GM18520 (cell line): ENCODE measurements around the gene SGPL1.

Experiments
- ATAC-seq: cut with Tn5 transposase; IDR thresholded peaks from one replicate; pipeline ENCODE4 v1.9.1; 2021; ENCODE audit not compliant: unreplicated experiment

The SGPL1 gene

DNA sequence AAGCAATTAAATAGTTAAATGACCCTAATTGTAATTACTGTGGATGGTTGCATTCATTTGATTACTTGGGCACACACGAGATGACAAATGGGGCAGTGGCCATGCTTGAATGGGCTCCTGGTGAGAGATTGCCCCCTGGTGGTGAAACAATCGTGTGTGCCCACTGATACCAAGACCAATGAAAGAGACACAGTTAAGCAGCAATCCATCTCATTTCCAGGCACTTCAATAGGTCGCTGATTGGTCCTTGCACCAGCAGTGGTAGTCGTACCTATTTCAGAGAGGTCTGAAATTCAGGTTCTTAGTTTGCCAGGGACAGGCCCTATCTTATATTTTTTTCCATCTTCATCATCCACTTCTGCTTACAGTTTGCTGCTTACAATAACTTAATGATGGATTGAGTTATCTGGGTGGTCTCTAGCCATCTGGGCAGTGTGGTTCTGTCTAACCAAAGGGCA, 64.4 kb downstream of the SGPL1 start:
- no peak for ATAC-seq

DNA sequence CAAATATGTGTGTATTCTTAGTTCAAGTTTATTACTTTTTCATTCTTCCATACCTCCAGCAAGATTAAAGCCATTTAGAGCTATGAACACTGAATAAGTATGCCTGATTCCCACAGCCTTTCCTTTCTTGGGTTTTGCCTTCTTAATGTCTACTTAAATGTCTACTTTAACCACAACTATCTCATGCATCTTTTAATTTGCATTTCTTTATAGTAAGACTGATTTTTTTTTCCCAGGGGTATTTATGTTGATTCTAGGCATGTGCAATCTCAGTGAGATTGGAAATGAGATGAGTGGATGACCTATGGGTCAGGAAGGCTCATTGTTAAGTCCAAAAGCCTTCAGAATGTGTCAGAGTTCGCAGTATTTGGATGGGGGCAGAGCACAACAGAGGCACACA, 69.0 kb downstream of the SGPL1 start:
- ATAC-seq: no peak

DNA sequence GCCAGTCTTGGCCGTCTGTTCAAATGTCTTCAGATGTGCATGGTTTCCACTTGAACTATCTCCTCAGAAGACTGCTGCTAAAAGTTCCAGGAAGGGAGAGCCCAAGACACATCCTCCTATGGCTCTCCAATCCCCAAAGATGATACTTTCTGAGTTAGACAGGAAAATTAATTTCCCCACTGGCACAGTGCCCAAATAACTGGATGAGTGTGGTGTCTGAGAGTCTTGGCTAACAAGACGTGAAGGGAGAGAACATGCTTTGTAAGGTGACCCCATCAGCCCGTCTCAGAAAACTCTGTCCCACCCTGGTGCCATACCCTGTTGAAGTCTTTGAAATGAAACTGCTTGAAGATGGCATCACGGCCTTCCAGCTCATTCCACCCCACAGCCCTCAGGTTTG, 69.7 kb downstream of the SGPL1 start:
- no peak for ATAC-seq

DNA sequence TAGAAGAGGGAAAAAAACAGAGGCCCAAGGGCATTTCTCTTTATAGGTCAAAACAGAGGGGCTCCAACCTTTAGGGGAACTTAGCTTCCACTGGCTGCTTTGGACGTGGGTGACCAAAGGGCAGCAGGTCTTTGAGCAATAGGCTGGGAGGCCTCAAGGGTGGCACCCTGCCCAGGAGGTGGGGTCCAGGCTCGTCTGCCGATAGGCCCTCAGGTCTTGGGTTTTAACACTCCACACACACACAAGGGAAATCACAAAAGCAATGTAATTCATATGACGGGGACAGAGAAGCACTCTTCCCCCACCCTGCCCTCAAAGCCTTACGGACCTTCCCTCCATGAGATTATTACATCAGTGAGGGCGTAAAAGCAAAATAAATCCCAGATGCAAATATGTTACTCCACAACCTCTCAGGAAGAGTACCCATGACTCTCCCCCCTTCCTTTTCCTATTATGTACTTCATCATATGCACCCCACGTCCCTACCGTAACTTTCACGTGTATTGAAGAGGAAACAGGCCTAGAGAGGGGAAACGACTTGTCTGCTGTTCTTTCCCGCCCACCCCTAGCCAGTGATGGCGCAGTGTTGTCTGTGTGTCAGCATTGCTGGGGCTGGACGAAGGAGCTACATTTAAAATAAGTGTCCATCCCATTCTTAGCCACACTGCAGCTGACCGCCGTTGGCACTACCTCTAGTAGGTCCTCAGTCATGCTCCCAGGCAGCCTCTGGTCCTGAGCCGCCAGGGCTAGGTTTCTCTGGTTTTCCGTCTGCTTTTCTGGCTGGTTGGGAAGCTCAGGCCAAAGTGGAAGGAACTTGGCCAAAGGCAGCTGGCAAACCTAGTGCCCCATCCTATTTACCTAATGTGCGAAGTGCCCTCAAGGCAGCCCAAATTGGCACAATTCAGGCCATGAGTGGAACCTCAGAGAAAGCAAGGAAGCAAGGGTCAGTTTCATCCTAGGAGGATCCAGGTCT, 70.5 kb downstream of the SGPL1 start:
- ATAC-seq: no peak

DNA sequence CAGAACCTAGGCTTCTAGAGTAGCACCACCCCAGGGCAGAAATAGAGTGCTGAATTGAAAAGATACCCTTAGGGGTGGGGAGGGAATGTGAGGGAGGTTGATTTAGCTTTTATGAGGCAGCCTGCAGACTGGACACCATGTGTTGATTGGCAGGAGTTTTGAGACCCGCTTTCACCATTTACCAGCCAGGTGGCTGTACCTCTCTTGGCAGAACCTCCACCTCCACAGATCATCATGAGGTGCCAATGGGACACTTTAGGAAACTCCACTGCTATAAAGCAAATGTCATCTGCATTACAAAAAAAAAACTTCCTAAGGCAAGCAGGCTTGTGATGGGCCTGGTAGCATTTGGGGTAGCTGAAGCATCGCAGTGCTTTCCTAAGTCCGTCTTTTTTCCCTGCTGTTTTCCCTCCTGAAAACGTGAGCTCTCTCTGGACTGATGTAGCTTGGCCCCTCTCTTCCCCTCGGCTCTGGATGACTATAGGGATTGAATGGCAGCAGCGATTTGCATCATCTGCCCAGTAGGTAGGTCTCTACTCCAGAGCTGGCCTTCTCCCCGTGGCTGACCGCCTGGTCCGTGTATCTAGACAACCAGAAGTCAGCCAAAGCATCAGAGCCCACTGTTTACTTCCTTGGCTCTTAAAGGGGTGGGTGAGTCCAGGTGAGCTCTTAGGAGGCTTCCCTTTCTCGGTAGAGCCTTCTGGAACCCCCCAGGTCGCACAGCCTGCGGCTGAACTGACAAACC, 71.3 kb downstream of the SGPL1 start:
- ATAC-seq: no peak

DNA sequence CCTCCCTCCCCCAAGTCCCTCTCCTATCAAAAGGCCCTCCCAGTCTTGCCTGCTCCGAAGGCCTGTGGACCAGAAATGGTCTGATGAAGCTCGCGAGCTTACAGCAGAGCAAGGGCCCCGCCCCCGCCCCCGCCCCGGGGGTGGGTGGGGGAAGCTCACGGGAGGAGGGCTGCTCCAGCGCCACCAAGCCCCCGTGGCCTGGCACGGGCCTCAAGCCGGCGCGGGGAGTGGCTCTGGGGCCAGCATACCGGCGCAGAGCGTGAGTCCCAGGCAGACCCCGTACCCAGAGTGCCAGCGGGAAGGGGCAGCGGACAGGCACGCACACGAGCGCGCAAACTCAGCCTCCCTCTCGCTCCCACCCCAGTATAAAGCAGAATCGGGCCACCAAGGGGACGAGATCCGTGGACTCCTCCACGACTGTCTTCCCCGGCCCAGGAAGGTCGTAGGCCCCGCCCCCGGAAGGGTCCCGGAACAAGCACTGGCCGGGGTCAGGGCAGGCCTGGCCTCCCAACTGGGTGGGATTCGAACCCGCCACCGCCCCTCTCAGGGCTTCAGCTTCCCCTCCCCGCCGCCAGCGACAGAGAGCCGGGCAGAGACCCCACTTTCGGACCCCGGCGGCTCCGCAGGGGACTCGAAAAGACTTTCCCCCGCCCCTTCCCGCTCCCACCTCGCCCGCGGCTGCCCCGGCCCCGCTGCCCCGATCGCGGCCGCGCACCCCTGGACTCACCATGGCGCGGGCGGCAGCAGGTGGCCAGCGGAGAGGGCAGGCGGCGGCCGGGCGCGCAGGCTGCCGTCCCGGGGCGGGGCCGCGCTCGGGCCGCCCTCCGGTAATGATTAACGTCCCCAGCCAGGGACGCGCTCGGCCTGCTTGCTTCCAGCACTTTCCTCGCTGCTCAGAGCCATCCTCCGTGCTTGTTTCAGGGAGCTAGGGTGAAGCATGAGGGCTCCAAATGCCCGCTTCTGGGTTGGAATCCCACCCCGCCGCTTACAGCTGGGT, 72.4 kb downstream of the SGPL1 start, which contains the start of gene PCBD1:
Gene PCBD1, minus strand, starts transcription at position 762 of the 997 bp plus-strand sequence. Its CDS starts 32 bp downstream, at position 730.
- ATAC-seq: peak; percentile 48

DNA sequence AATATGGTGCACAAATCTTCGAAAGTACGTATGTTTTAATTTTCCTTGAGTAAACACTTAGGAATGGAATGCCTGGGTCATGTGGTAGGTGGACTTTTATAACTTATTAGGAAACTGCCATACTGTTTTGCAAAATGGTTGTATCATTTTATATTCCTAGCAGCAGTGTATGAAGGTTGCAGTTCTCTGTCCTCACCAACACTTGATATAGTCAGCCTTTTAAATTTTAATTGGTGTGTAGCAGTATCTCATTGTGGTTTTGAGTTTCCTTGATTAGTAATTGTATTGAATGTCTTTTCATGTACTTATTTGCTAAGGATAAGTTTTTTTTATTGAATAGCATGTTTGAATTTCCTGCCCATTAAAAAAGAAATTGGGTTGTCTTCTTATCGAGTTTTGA, 73.5 kb downstream of the SGPL1 start:
- ATAC-seq: no peak

DNA sequence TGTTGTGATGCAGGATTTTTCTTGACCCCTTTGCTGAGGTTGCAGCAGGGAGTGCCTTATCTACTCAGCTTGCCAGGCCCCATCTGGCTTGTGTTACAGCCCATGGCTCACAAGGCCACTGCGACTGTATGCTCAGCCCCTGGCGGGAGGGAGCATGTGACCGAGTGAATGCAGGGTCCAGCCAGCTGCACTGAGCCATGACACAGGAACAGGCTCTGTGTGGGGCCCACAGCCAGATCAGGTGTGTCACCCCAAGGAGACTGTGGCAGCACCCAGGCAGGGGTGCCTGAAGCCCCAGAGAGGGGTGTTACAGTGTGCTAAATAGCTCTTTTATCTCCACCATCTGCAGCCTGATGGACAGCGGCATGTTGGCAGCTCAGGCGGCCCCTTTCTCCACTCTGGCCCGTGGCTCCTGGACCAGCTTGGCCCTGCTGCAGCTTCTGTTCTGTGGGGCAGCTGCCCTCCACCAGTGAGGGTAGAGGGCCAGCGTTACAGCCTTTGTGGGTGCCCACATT, 75.2 kb downstream of the SGPL1 start:
- ATAC-seq: no peak

DNA sequence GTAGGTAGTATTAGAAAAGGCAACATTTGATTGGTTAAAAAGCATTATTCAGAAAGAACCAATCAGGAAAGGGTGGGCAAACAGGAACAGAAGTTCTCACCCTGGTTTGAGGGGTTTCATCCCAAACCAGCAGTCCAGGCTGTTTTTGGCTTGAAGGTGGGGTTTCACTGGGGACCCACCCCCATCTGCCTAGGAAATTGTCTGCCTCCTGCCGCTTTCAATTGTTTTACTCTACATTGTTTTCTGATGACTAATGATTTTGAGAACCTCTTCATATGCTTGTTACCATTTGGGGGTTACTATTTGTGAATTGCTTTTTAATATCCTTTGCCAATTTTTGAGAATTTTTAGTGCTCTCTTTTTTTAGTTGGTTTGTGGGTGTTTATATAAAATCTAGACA, 75.9 kb downstream of the SGPL1 start:
- no peak for ATAC-seq

DNA sequence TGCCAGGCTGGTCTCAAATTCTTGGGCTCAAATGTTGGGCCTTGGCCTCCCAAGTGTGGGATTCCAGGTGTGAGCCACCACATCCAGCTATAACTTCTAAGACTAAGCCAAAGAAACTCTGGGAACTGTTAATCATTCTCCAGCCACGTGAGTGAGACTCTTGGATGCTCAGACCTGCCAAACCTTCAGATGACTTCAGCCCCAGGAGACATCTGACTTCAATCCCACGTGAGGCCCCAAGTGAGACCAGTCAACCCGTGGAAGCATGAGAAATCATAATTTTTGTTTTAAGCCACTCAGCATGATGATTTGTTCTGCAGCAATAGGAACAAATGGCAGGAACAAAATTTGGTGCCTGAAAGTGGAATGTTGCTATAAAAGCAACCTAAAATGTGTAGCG, 76.9 kb downstream of the SGPL1 start:
- ATAC-seq: no peak

DNA sequence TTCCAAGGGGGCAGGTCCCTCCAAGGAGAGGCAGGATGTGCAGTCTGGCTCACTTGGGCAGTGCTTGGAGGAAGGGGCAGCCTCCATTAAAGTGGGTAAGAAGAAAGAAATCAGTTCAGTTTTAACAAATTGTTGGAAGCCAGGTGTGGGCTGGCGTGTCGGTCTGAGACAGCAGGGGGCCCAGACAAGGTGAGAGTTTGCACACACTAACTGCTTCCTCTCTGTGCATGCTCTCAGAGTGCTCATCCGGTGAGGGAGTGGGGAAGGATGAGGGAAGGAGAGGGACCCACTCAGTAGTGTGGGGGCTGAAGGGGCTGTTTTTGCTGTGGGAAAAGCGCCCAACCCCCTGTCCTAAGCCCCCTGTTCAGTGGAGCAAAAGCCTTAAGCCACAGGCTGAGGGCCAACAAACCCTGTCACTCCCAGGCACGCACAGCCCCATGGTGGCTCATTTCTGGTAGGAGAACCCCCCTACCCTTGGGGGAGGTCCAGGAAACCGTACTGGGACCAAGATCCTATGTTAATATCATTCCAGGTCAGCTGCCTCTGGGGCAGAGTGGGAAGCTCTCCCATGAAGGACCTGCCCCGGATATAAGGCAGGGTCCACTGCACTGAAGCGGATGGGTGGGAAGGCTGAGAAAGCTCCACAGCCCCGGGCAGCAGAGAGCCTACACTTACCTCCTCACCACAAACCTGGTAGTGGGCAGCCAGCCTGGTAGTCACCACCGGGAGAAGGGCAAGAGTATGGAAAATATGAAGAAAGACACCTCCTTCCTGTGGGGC, 77.7 kb downstream of the SGPL1 start:
- ATAC-seq: no peak

DNA sequence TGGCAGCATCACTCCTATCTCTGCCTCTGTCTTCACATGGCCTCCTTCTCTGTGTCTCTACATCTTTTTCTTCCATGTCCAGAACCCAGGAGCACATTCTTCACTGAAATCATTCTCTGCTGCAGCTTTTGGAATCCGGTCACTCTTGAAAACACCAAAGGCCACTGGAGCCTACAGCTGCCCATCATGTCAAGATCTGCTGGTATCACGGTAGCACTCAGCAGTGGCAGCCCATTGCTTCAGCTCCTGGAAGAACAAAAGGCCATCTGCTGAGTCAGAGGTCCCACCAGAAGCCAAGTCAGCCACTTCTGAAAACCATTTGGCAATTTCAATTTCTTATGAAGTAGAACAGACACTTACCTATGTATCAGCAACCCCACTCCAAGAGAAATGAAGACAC, 78.7 kb downstream of the SGPL1 start:
- no peak for ATAC-seq

DNA sequence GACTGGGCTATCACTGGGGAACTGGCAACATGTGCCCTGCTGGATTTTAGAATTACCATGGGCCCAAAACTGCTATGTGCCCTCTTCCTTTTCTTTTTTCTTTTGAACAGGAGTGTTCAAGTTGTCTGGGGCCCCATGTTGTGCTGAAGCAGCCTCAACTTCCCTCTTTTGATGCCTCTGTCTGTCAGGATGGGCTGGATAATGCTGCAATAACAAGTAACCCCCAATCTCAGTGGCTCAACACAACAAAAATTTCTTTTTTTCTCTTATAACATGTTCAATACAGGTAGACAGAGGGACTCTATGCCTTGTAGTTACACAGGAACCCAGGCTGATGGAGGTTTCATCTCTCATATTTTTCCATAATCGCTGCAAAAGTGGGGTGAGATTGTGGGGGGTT, 80.8 kb downstream of the SGPL1 start:
- no peak for ATAC-seq

DNA sequence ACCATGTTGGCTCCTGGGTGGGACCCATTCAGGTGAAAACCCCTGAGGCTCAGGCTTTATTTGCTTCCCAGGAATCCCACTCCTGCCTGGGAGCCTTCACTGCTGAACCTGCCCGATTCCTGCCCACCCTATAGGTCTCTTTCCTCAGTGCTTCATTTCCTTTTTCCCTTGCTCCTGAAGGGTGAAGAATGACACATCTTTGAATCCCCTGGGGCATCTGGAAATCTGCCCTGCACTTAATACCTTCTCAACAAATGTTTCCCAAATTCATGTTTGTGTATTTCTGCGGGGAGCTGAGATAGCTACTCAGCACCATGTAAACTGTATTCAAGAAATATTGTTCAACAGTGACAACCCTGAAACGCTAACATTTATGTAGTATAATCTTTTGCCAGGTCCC, 82.9 kb downstream of the SGPL1 start:
- ATAC-seq: no peak

DNA sequence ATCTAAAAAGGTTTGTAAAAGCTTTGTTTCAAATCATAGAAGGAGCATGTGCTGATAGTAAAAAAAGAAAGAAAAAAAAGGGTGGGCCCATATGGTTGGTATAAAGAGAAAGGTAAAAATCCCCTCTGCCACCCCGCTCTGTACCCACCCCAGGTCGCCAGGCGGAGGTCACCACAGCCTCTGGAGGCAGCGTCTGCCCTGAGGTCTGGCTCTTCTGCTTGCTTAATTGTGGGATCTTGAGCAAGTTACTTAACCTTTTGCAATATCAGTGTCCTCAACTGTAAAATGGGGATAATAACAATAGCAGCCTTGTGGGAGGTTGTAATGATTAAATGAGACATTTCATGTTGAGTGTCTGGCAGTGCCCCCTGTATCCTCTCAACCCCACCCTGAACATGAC, 83.3 kb downstream of the SGPL1 start:
- ATAC-seq: no peak

DNA sequence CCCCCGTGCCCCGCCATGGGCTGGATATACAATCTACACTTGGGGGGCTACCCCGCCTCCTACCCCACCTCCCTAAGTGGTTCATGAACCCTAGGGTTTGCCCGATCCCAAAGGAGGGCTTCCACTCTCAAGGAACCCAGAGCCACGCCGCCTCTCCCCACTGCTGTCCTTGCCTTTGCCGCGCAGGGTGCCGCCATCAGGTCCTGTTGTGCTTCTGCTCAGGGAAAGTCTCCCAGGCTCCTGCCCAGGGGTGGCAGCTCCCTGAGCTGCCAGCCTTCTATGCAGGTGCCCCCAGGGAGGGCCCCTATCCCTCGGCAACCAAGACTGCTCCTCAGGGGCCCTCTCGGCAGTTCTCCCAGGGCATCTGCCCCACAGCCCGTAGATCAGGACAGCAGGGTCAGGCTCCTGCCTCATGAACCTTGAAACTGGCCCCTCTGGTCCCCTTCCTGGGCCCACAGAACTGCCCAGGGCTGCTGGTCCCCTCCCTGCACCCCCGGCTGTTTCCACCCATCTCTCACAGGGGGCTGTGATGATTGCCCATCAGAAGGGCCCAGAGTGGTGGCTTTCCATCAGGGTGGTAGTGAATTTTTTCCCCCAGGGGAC, 85.6 kb downstream of the SGPL1 start:
- no peak for ATAC-seq

DNA sequence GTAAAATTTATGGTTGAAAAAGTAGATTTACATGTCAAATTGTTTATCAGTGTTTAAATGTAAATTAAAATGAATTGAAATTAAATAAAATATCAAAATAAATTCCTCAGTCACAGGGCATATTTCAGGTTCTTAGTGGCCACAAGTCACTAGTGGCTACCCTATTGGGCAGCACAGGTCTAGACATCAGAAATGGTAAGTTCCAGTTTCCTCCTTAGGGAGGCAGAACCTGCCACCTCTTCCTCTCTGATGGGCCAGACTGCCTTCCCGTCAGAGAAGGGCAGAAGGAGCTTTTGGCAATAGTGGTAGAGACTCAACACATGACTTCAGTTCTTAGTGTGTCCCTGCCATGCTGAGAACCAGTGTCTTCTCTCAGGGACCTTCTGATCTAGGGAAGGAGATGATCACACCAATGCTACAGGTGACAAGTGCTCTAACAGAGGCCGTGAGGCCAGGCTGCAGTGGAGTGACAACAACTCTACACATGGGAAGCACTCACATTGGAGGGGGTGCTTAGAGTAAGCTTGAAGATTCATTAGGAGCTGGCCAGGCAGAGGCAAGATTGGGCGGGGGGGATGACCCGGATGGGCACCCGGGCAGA, 87.0 kb downstream of the SGPL1 start:
- ATAC-seq: no peak

DNA sequence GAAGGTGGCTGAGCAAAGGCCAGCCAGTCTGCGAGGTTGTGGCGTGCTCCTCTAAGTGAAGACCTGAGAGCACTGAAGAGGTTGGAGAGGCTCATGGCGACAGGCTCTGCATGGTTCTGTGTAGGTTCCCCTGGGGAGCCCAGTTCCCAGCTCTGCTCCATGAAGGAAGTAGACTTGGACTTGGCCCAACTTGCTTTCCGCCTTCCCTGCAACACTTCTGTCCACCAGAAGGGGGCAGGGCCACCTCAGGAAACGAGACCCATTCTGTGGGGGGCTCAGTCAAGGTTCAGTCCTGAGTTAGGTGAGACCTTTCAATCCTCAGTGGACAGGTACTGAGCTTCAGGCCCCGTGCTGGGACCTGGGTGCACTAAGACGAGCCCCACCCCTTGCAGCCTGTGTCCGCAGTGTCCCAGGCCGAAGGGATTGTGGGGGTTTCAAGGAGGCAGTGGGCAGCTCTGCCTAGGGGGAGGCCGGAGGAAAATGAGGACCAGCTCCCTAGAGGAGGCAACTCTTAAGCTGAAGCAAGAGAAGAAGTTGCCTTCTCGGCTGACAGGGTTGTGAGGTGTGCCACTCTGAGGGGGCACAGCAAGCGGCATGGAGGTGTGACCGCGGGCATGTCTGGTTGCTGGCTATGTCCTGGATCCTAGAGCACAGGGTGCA, 87.6 kb downstream of the SGPL1 start:
- no peak for ATAC-seq
